ENCODE results near the gene PLEKHG5.

The PLEKHG5 gene

DNA sequence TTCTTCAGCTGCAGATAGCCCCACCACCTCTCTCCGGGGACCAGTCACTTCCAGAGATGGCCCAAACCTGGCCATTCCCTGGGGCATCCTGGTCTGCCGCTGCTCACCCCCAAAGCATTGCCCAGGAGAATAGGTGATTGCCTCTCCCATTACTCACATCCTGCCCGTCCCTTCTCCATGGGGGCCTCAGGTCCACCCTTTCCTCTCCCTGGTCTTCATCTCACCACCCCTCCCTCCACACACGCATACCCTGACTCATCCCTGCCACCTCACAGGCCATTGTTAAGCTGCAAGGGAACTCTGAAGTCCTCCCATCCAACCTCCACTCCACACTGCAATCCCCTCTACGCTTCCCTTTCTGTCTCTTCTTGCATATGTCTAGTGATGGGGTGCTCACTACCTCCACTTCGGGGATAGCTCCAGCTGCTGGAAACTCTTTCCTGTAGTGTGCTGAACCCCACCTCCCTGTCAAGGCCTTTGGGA lies at the start of gene PLEKHG5:
Gene PLEKHG5, minus strand, starts transcription at position 188 of the 483 bp plus-strand sequence. CDS start 14,096 bp downstream, outside the sequence.
- Histone ChIP-seq H3K27ac (ENCODE audit: low read depth, low read length) (peak within 1 kb of the TSS; percentile 85), H3K36me3 (ENCODE audit: control insufficient read depth, insufficient read depth, low read length) (no peaks in the 10 kb centered on the region), H3K4me1 (ENCODE audit: control insufficient read depth, insufficient read depth, low read length) (peaks cover 22% of the 10 kb centered on the region), H3K9me3 (ENCODE audit: control insufficient read depth, insufficient read depth, low read length) (no peaks in the 10 kb centered on the region), H3K27me3 (ENCODE audit: control insufficient read depth, insufficient read depth, low read length) (peaks cover 10% of the 10 kb centered on the region), H3K9ac (ENCODE audit: low read depth, low read length) (peak within 1 kb of the TSS; percentile 41), H3K4me3 (ENCODE audit: low read depth, low read length) (peak within 1 kb of the TSS; percentile 87)

DNA sequence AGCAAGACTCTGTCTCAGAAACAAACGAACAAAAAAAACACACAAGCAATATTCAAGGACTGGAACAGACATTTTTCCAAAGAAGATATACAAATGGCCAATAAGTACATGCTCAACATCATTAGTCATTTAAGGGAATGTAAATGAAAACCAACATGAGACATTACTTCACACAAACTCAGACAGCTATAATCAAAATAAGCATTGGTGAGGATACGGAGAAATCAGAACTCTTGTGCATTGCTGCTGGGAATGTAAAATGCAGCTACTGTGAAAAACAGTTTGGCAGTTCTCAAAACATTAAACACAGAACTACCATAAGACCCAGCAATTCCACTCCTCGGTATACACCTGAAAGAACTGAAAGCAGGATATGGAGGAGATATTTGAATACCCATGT lies 47.5 kb upstream of the PLEKHG5 start:
- H3K36me3 ChIP-seq (ENCODE audit: control insufficient read depth, insufficient read depth, low read length), result peaks cover 69% of the 10 kb centered on the region

GRCh38 chr1:6536291-6536690 lies 44.8 kb upstream of the PLEKHG5 start:
- no peak overlapping the region for H3K9ac ChIP-seq (ENCODE audit: low read depth, low read length)

More for the DNA sequence above, 47.5 kb upstream of the PLEKHG5 start:
- no peaks in the 10 kb centered on the region for H3K9me3 ChIP-seq (ENCODE audit: control insufficient read depth, insufficient read depth, low read length)
- H3K27me3 ChIP-seq (ENCODE audit: control insufficient read depth, insufficient read depth, low read length), result no peaks in the 10 kb centered on the region
- H3K27ac ChIP-seq (ENCODE audit: low read depth, low read length), result no peak overlapping the region
- H3K4me1 ChIP-seq (ENCODE audit: control insufficient read depth, insufficient read depth, low read length), result no peaks in the 10 kb centered on the region
- H3K9ac ChIP-seq (ENCODE audit: low read depth, low read length), result no peak overlapping the region
- H3K4me3 ChIP-seq (ENCODE audit: low read depth, low read length), result no peak overlapping the region

DNA sequence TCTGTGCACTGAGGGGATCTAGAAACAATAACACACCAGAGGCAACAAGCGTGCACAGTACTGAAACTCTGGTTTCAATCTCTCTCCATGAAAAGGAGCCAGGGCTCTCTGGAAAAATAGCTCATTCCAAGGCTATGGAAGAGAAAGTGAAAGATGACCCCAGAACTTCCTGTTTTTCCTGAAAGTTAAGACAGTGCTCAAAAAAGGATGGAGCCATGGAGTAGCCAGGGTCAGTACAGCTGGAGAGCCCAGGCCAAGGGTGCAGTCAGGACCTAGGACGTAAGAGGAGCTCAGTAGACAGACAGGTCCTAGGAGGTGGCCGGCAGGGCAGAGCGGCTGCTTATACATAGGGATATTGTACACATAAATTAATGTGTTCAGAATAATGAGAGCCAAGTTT lies 43.7 kb upstream of the PLEKHG5 start:
- H3K4me1 ChIP-seq (ENCODE audit: control insufficient read depth, insufficient read depth, low read length), result no peaks in the 10 kb centered on the region

More at GRCh38 chr1:6536291-6536690, 44.8 kb upstream of the PLEKHG5 start:
- no peak overlapping the region for H3K27ac ChIP-seq (ENCODE audit: low read depth, low read length)
- no peaks in the 10 kb centered on the region for H3K9me3 ChIP-seq (ENCODE audit: control insufficient read depth, insufficient read depth, low read length)
- H3K4me3 ChIP-seq (ENCODE audit: low read depth, low read length), result no peak overlapping the region
- no peaks in the 10 kb centered on the region for H3K4me1 ChIP-seq (ENCODE audit: control insufficient read depth, insufficient read depth, low read length)
- peaks cover 81% of the 10 kb centered on the region for H3K36me3 ChIP-seq (ENCODE audit: control insufficient read depth, insufficient read depth, low read length)
- H3K27me3 ChIP-seq (ENCODE audit: control insufficient read depth, insufficient read depth, low read length), result no peaks in the 10 kb centered on the region

DNA sequence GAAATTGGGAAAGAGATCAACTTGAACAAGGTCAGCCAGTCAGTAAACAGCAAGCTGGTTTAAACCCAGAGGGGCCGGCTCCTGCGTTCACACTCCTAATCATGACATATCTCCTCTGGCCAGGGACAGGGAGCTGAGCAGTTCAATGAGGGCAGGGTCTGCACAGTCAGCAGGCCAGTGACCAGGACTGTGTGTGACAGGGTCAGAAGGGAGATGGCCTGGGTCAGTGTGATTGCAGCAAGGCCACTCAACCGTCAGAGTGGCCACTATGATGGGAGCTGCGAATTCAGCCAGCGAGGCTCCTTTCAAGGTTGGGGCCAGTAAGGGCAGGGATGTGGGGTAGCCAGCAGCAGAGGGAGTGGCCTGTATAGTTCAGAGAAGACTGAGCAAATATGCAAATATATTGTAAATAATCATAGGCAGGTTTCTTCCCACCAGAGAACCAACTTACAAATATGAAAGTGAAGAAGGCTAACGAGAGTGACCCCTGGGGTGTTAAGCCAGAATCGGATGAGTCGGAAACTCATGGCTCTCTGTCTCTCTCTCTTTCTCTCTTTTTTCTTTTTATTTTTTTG lies 42.9 kb upstream of the PLEKHG5 start:
- Histone ChIP-seq H3K9me3 (ENCODE audit: control insufficient read depth, insufficient read depth, low read length) (no peaks in the 10 kb centered on the region), H3K36me3 (ENCODE audit: control insufficient read depth, insufficient read depth, low read length) (peaks cover 72% of the 10 kb centered on the region), H3K27ac (ENCODE audit: low read depth, low read length) (no peak overlapping the region), H3K4me1 (ENCODE audit: control insufficient read depth, insufficient read depth, low read length) (no peaks in the 10 kb centered on the region), H3K9ac (ENCODE audit: low read depth, low read length) (no peak overlapping the region), H3K27me3 (ENCODE audit: control insufficient read depth, insufficient read depth, low read length) (no peaks in the 10 kb centered on the region), H3K4me3 (ENCODE audit: low read depth, low read length) (no peak overlapping the region)

More for the DNA sequence above, 43.7 kb upstream of the PLEKHG5 start:
- H3K9me3 ChIP-seq (ENCODE audit: control insufficient read depth, insufficient read depth, low read length), result no peaks in the 10 kb centered on the region
- H3K9ac ChIP-seq (ENCODE audit: low read depth, low read length), result no peak overlapping the region
- no peak overlapping the region for H3K27ac ChIP-seq (ENCODE audit: low read depth, low read length)
- H3K4me3 ChIP-seq (ENCODE audit: low read depth, low read length), result no peak overlapping the region
- H3K27me3 ChIP-seq (ENCODE audit: control insufficient read depth, insufficient read depth, low read length), result no peaks in the 10 kb centered on the region
- peaks cover 77% of the 10 kb centered on the region for H3K36me3 ChIP-seq (ENCODE audit: control insufficient read depth, insufficient read depth, low read length)

DNA sequence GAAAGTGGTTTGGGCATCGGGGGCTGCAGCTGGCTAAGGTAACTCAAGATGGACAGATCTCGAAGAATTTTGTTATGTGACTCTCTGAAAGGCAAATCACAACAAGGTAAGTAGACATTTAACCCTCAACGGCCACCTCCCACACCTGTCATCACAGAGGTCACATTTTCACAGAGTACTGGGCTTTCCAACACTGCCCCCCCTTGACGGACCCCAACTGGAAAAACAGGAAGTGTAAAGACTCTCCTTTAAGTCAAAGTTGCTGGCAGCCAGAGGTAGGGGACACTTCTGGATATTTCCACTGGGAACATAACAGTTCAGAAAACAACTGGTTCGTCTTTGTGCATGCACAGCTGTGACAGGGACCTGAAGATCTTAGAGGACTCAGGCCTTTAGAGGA lies 40.5 kb upstream of the PLEKHG5 start:
- peaks cover 74% of the 10 kb centered on the region for H3K36me3 ChIP-seq (ENCODE audit: control insufficient read depth, insufficient read depth, low read length)
- H3K9ac ChIP-seq (ENCODE audit: low read depth, low read length), result no peak overlapping the region
- H3K4me3 ChIP-seq (ENCODE audit: low read depth, low read length), result no peak overlapping the region
- no peaks in the 10 kb centered on the region for H3K27me3 ChIP-seq (ENCODE audit: control insufficient read depth, insufficient read depth, low read length)
- no peaks in the 10 kb centered on the region for H3K9me3 ChIP-seq (ENCODE audit: control insufficient read depth, insufficient read depth, low read length)
- no peak overlapping the region for H3K27ac ChIP-seq (ENCODE audit: low read depth, low read length)
- no peaks in the 10 kb centered on the region for H3K4me1 ChIP-seq (ENCODE audit: control insufficient read depth, insufficient read depth, low read length)

DNA sequence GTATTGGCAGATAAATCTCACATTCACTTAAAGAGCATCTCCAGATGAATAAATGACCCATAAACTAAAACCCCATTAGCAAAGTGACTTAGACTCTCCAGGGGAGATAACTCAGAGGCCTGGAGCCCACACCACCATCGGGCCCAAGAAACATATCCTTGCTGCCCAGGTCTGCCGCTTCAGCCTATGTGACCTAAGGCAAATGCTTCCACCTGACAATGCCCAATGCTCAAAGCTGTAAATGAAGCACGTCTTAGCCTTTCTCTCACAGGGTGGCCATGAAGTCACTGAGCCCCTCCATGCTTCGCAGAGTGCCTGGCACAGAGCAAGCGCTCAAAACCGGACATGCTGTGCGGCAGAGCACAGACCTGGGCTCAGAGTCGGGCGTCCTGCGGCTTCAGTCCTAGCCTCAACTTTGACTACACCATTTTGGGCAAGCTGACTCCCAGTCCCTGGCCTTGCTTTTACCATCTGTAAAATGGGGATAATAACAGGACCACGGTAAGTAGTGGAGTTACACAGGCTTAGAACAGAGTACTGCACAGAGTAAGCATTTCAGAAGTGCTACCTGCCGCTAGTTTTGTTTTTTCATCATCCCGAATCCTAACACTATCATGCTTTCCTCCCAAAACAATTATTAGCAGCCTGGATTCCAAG lies 39.2 kb upstream of the PLEKHG5 start:
- Histone ChIP-seq H3K9me3 (ENCODE audit: control insufficient read depth, insufficient read depth, low read length) (no peaks in the 10 kb centered on the region), H3K9ac (ENCODE audit: low read depth, low read length) (no peak overlapping the region), H3K4me3 (ENCODE audit: low read depth, low read length) (no peak overlapping the region), H3K4me1 (ENCODE audit: control insufficient read depth, insufficient read depth, low read length) (no peaks in the 10 kb centered on the region), H3K36me3 (ENCODE audit: control insufficient read depth, insufficient read depth, low read length) (peaks cover 79% of the 10 kb centered on the region), H3K27me3 (ENCODE audit: control insufficient read depth, insufficient read depth, low read length) (no peaks in the 10 kb centered on the region), H3K27ac (ENCODE audit: low read depth, low read length) (no peak overlapping the region)

DNA sequence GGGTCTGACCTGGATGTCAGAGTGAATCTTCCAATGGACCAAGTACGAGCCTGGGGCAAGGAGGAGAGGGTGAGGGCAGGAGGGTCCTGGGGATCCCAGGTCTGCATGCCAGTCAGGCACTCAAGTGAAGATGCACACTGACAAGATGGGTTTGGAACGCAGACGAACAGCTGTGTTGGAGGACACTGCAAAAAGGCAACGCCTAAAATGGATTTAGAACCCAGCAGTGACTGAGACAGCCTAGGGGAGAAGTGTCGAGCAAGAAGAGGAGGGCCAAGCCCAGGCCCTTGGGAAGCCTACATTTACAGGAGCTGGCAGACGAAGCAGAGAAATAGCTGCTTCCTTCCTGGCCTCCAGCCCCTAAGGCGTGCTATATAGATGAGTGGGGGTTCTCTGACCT lies 37.0 kb upstream of the PLEKHG5 start:
- no peaks in the 10 kb centered on the region for H3K9me3 ChIP-seq (ENCODE audit: control insufficient read depth, insufficient read depth, low read length)
- peaks cover 72% of the 10 kb centered on the region for H3K36me3 ChIP-seq (ENCODE audit: control insufficient read depth, insufficient read depth, low read length)
- H3K27me3 ChIP-seq (ENCODE audit: control insufficient read depth, insufficient read depth, low read length), result no peaks in the 10 kb centered on the region
- no peaks in the 10 kb centered on the region for H3K4me1 ChIP-seq (ENCODE audit: control insufficient read depth, insufficient read depth, low read length)
- no peak overlapping the region for H3K9ac ChIP-seq (ENCODE audit: low read depth, low read length)
- H3K4me3 ChIP-seq (ENCODE audit: low read depth, low read length), result no peak overlapping the region
- H3K27ac ChIP-seq (ENCODE audit: low read depth, low read length), result no peak overlapping the region

DNA sequence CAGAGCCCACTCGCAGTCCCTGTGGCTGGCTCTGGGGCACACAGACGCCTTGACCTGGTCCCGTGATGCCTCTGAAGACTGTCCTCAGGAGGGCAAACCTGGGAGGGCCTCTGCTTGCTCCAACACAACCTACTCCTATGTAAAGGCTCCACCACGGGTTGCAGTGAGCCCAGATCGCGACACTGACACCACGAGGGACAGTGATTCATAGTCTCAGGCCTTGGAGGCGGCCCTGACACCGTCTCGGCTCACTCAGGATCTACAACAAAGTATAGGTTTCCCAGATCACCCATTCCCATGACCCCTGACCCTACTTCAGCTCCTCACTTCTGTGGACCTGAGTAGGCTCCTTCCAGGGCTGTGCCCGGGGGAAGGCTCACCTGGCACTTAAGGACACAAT lies 34.8 kb upstream of the PLEKHG5 start:
- Histone ChIP-seq H3K4me3 (ENCODE audit: low read depth, low read length) (no peak overlapping the region), H3K27me3 (ENCODE audit: control insufficient read depth, insufficient read depth, low read length) (no peaks in the 10 kb centered on the region), H3K9ac (ENCODE audit: low read depth, low read length) (no peak overlapping the region), H3K4me1 (ENCODE audit: control insufficient read depth, insufficient read depth, low read length) (no peaks in the 10 kb centered on the region), H3K9me3 (ENCODE audit: control insufficient read depth, insufficient read depth, low read length) (no peaks in the 10 kb centered on the region), H3K27ac (ENCODE audit: low read depth, low read length) (no peak overlapping the region), H3K36me3 (ENCODE audit: control insufficient read depth, insufficient read depth, low read length) (peaks cover 54% of the 10 kb centered on the region)

GRCh38 chr1:6523566-6523965 lies 32.1 kb upstream of the PLEKHG5 start:
- H3K36me3 ChIP-seq (ENCODE audit: control insufficient read depth, insufficient read depth, low read length), result peaks cover 43% of the 10 kb centered on the region
- H3K4me1 ChIP-seq (ENCODE audit: control insufficient read depth, insufficient read depth, low read length), result peaks cover 20% of the 10 kb centered on the region
- no peaks in the 10 kb centered on the region for H3K27me3 ChIP-seq (ENCODE audit: control insufficient read depth, insufficient read depth, low read length)
- no peak overlapping the region for H3K27ac ChIP-seq (ENCODE audit: low read depth, low read length)
- no peaks in the 10 kb centered on the region for H3K9me3 ChIP-seq (ENCODE audit: control insufficient read depth, insufficient read depth, low read length)
- H3K9ac ChIP-seq (ENCODE audit: low read depth, low read length), result no peak overlapping the region
- no peak overlapping the region for H3K4me3 ChIP-seq (ENCODE audit: low read depth, low read length)

DNA sequence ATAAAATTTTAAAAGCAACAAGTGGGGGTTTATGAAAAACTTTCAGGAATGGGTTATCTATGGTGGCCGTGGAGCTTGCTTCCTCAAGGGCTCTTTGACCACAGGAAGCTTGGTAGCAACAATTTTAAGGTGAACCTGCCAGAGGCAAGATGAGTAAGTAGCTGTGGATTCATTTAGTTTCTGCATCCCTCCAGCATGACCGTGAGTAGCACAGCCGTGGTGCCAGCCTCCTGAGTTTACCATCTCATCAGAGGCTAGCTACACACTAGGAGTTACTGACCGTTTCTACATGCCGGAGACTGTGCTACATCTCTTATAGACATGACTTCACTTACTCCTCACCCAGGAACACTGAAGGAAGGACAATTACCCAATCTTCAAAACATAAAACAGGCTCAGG lies 30.1 kb upstream of the PLEKHG5 start:
- H3K4me1 ChIP-seq (ENCODE audit: control insufficient read depth, insufficient read depth, low read length), result peaks cover 20% of the 10 kb centered on the region
- no peaks in the 10 kb centered on the region for H3K27me3 ChIP-seq (ENCODE audit: control insufficient read depth, insufficient read depth, low read length)
- no peaks in the 10 kb centered on the region for H3K9me3 ChIP-seq (ENCODE audit: control insufficient read depth, insufficient read depth, low read length)
- peaks cover 27% of the 10 kb centered on the region for H3K36me3 ChIP-seq (ENCODE audit: control insufficient read depth, insufficient read depth, low read length)
- H3K27ac ChIP-seq (ENCODE audit: low read depth, low read length), result no peak overlapping the region
- H3K9ac ChIP-seq (ENCODE audit: low read depth, low read length), result no peak overlapping the region
- no peak overlapping the region for H3K4me3 ChIP-seq (ENCODE audit: low read depth, low read length)

All from HUES48 (cell line).